Colonic mucosa (tissue), 4 donors: ENCODE measurements around the gene PTPRQ. TPM values are rescaled to one million over a fixed set of nuclear protein-coding genes. Genes with fewer than 3 reads are reported as not detected.

Experiments
- DNase-seq: peaks from one replicate; pipeline ENCODE4 v3.0.0-alpha.2; 2020
- H3K27ac ChIP-seq: fragments of 200-600 bp; one replicate; pipeline ENCODE4 v1.8.0; 2021
- H3K27me3 ChIP-seq: fragments of 200-600 bp; one replicate; pipeline ENCODE4 v1.8.0; 2021
- H3K36me3 ChIP-seq: fragments of 200-600 bp; one replicate; pipeline ENCODE4 v1.8.0; 2021
- H3K4me1 ChIP-seq: fragments of 200-600 bp; one replicate; pipeline ENCODE4 v1.8.0; 2021; ENCODE audit warnings: mild to moderate bottlenecking
- H3K4me3 ChIP-seq: fragments of 200-600 bp; one replicate; pipeline ENCODE4 v1.8.0; 2021
- H3K9ac ChIP-seq, 2 donors: one replicate each; pipeline ENCODE4 v1.7.0; 2013; ENCODE audit warnings: control low read depth in 2 of 2, low read depth in 2 of 2, low read length in 2 of 2
- H3K9me3 ChIP-seq: fragments of 200-600 bp; one replicate; pipeline ENCODE4 v1.8.0; 2021
- CTCF ChIP-seq: fragments of 200-600 bp; IDR thresholded peaks from one replicate; pipeline ENCODE4 v1.8.0; 2022; ENCODE audit warnings: antibody characterized with exemption, mild to moderate bottlenecking
- intact Hi-C: fragments of 100-400 bp; cut with DNase I; formaldehyde crosslinking; loops from one replicate; pipeline ENCODE4 v1.14.1; 2022
- total RNA-seq, 2 donors: library from RNA; stranded (reverse); fragmentation: NEBNext Ultra II Directional in 1 of 2; extraction: Animal tissue kit (Norgen Biotek cat#: 25700) in 1 of 2; gene quantifications; one replicate each; pipeline ENCODE4 v1.2.1, GENCODE V29; 2021
- donor health status: healthy.
- donor health status: DM: no; HTN: no; CAD: no.
- donor health status: DM: no; HTN: no; CAD: no.

PTPRQ gene
- total RNA-seq, 2 donors from 2014 or later, result not detected

GRCh38 chr12:80556566-80556965 lies 112.5 kb downstream of the PTPRQ start:
- intact Hi-C loops, result no loop called here
- no peaks in the 10 kb centered on the region for H3K4me1 ChIP-seq
- H3K9ac ChIP-seq, result no peak overlapping the region
- H3K27me3 ChIP-seq, result no peaks in the 10 kb centered on the region
- H3K4me3 ChIP-seq, result no peak overlapping the region
- H3K27ac ChIP-seq, result no peak overlapping the region
- DNase-seq, result no peak
- H3K9me3 ChIP-seq, result no peaks in the 10 kb centered on the region
- H3K36me3 ChIP-seq, result no peaks in the 10 kb centered on the region
- no peak for TF ChIP-seq CTCF

- Histone ChIP-seq H3K27me3 (no peaks in the 10 kb centered on the region), H3K9me3 (no peaks in the 10 kb centered on the region), H3K9ac (no peak overlapping the region), H3K36me3 (no peaks in the 10 kb centered on the region), H3K27ac (no peak overlapping the region), H3K4me3 (no peak overlapping the region), H3K4me1 (no peaks in the 10 kb centered on the region)
- TF ChIP-seq CTCF, result no peak
- DNase-seq, result no peak
- intact Hi-C loops, result no loop called here
These were observed 115.7 kb downstream of the PTPRQ start for GRCh38 chr12:80559766-80560165.

- H3K4me3 ChIP-seq, result no peak overlapping the region
- no peaks in the 10 kb centered on the region for H3K27me3 ChIP-seq
- no peaks in the 10 kb centered on the region for H3K9me3 ChIP-seq
- no peak for DNase-seq
- intact Hi-C loops, result no loop called here
- no peaks in the 10 kb centered on the region for H3K4me1 ChIP-seq
- H3K36me3 ChIP-seq, result no peaks in the 10 kb centered on the region
- H3K27ac ChIP-seq, result no peak overlapping the region
- TF ChIP-seq CTCF, result no peak
- H3K9ac ChIP-seq, result no peak overlapping the region
These were observed 121.2 kb downstream of the PTPRQ start for GRCh38 chr12:80565271-80565670.

- Histone ChIP-seq H3K27me3 (no peaks in the 10 kb centered on the region), H3K36me3 (no peaks in the 10 kb centered on the region), H3K9me3 (no peaks in the 10 kb centered on the region), H3K9ac (no peak overlapping the region), H3K4me3 (no peak overlapping the region), H3K4me1 (no peaks in the 10 kb centered on the region), H3K27ac (no peak overlapping the region)
- TF ChIP-seq CTCF, result no peak
- intact Hi-C loops, result no loop called here
- no peak for DNase-seq
These were observed 123.4 kb downstream of the PTPRQ start for GRCh38 chr12:80567401-80567800.

GRCh38 chr12:80576641-80577418 lies 132.8 kb downstream of the PTPRQ start:
- Histone ChIP-seq H3K27ac (no peak overlapping the region), H3K4me3 (no peak overlapping the region), H3K36me3 (no peaks in the 10 kb centered on the region), H3K9me3 (no peaks in the 10 kb centered on the region), H3K4me1 (no peaks in the 10 kb centered on the region), H3K9ac (no peak overlapping the region), H3K27me3 (no peaks in the 10 kb centered on the region)
- intact Hi-C loops, result no loop called here
- DNase-seq, result no peak
- TF ChIP-seq CTCF, result no peak
